ENCODE results near the gene DCAF17.

Gene DCAF17

DNA sequence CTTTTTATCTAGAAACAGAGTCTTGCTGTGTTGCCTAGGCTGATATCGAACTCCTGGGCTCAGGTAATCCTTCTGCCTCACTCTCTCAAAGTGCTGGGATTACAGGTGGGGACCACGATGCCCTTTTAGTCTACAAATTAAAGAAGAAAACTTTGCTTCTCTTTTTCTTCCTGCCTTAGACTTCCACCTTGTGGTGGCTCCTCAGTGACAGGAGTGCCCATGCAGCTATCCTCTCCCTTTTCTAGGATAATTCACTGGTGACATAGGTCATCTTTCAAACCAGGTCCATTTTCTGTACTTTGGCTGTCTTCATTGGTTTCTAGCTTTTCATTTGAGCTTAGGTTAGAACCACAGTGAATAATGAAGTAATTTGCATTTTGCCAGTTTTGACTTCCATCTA, 13.6 kb downstream of the DCAF17 start:
- no peaks in the 10 kb centered on the region for H3K4me1 ChIP-seq (ENCODE audit: control insufficient read depth, insufficient read depth, low read length)
- DNase-seq (ENCODE audit: low read depth, low spot score): no peak
- no peaks in the 10 kb centered on the region for H3K27me3 ChIP-seq (ENCODE audit: control insufficient read depth, insufficient read depth, low read length)
- no peak overlapping the region for H3K27ac ChIP-seq (ENCODE audit: low read length)
- H3K4me3 ChIP-seq (ENCODE audit: low read length): no peak overlapping the region
- H3K36me3 ChIP-seq (ENCODE audit: control insufficient read depth, insufficient read depth, low read length): peaks cover 3% of the 10 kb centered on the region; the same call in 1 of the 2 replicates
- H3K9me3 ChIP-seq (ENCODE audit: control insufficient read depth, insufficient read depth, low read length): no peaks in the 10 kb centered on the region
- WGBS (ENCODE audit: insufficient coverage, insufficient read length): no CpG with 5 or more reads among the region's 2 CpGs

DNA sequence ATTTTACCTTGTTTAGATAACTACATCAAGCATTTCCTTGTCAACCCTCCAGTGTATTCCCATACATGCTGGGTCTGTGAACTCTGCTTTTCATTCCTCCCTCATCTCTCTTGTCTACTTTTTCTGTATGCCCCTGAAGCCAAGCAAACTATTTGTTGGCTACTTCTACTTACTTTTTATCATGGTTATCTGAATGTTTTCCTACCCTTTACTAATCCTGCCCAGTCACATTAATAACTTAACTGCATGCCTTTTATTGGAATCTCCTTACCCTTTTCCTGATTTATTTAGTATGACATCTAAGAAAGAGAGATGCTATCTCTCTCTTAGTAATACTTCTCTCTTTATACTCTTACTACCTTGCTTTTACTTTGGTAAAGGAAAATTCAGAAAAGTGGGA, 17.0 kb downstream of the DCAF17 start:
- Histone ChIP-seq H3K9me3 (ENCODE audit: control insufficient read depth, insufficient read depth, low read length) (no peaks in the 10 kb centered on the region), H3K4me1 (ENCODE audit: control insufficient read depth, insufficient read depth, low read length) (no peaks in the 10 kb centered on the region), H3K27me3 (ENCODE audit: control insufficient read depth, insufficient read depth, low read length) (no peaks in the 10 kb centered on the region), H3K4me3 (ENCODE audit: low read length) (no peak overlapping the region), H3K36me3 (ENCODE audit: control insufficient read depth, insufficient read depth, low read length) (peaks cover 5% of the 10 kb centered on the region; the same call in 1 of the 2 replicates), H3K27ac (ENCODE audit: low read length) (no peak overlapping the region)
- DNase-seq (ENCODE audit: low read depth, low spot score): no peak

DNA sequence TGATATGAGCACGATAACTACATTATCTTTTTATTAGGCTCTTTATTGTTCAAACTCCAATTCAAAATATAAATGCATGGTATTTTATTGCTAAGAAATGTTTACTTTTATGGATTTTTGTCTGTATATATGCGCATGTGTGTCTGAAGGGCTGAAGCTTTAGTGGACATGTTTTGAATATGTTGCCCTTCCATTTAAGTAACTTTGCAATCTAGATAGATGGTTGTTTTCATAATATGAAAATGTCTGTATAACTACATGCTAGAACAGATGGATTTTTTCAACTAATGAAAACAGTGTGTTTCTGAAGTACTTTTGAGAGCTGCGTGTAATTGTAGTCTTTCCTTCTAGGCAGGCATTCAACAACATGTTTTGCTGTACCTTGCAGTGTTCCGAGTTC, 18.7 kb downstream of the DCAF17 start:
- Histone ChIP-seq H3K4me1 (ENCODE audit: control insufficient read depth, insufficient read depth, low read length) (no peaks in the 10 kb centered on the region), H3K4me3 (ENCODE audit: low read length) (no peak overlapping the region), H3K27ac (ENCODE audit: low read length) (no peak overlapping the region), H3K27me3 (ENCODE audit: control insufficient read depth, insufficient read depth, low read length) (no peaks in the 10 kb centered on the region), H3K36me3 (ENCODE audit: control insufficient read depth, insufficient read depth, low read length) (peaks cover 5% of the 10 kb centered on the region; the same call in 1 of the 2 replicates), H3K9me3 (ENCODE audit: control insufficient read depth, insufficient read depth, low read length) (no peaks in the 10 kb centered on the region)
- DNase-seq (ENCODE audit: low read depth, low spot score): no peak
- WGBS (ENCODE audit: insufficient coverage, insufficient read length): no CpG with 5 or more reads among the region's 4 CpGs

DNA sequence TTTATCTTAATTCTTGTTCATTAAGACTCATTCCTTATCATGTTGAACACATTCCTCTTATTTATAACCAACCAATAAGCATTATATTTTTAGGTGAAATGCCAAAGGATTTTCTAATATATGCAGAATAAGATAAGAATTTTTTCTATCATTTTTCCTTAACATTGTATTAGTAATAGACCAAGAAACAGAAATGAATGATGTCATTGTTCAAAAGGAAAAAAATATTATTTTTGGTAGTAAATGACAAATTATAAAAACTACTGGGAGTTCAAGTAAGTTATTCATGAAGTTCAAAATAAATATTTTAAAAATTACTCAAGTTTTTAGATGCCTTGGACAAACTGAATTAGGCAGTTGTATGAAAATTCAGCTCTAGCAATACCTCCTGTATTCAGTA, 25.5 kb downstream of the DCAF17 start:
- Histone ChIP-seq H3K27ac (ENCODE audit: low read length) (no peak overlapping the region), H3K4me1 (ENCODE audit: control insufficient read depth, insufficient read depth, low read length) (no peaks in the 10 kb centered on the region), H3K9me3 (ENCODE audit: control insufficient read depth, insufficient read depth, low read length) (no peaks in the 10 kb centered on the region), H3K4me3 (ENCODE audit: low read length) (no peak overlapping the region), H3K36me3 (ENCODE audit: control insufficient read depth, insufficient read depth, low read length) (peaks cover 3% of the 10 kb centered on the region; the same call in 1 of the 2 replicates), H3K27me3 (ENCODE audit: control insufficient read depth, insufficient read depth, low read length) (no peaks in the 10 kb centered on the region)
- DNase-seq (ENCODE audit: low read depth, low spot score): no peak

DNA sequence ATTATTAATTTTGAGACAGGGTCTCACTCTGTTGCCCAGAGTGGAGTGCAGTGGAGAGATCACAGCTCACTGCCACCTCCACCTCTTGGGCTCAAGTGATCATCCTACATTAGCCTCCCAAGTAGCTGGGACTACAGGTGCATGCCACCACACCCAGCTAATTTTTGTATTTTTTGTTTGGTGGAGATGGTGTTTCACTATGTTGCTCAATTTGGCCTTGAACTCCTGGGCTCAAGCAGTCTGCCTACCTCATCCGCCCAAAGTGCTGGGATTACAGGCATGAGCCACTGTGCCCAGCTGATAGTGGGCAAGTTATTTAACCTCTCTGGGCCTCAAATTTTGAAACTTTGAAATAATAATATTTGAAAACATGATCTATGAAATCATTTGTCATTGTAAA, 26.5 kb downstream of the DCAF17 start:
- no peaks in the 10 kb centered on the region for H3K27me3 ChIP-seq (ENCODE audit: control insufficient read depth, insufficient read depth, low read length)
- no peak overlapping the region for H3K27ac ChIP-seq (ENCODE audit: low read length)
- no peak for DNase-seq (ENCODE audit: low read depth, low spot score)
- WGBS (ENCODE audit: insufficient coverage, insufficient read length): no CpG with 5 or more reads among the region's 1 CpG
- no peaks in the 10 kb centered on the region for H3K4me1 ChIP-seq (ENCODE audit: control insufficient read depth, insufficient read depth, low read length)
- no peak overlapping the region for H3K4me3 ChIP-seq (ENCODE audit: low read length)
- no peaks in the 10 kb centered on the region for H3K9me3 ChIP-seq (ENCODE audit: control insufficient read depth, insufficient read depth, low read length)
- no peaks in the 10 kb centered on the region; the same call in 1 of the 2 replicates for H3K36me3 ChIP-seq (ENCODE audit: control insufficient read depth, insufficient read depth, low read length)

DNA sequence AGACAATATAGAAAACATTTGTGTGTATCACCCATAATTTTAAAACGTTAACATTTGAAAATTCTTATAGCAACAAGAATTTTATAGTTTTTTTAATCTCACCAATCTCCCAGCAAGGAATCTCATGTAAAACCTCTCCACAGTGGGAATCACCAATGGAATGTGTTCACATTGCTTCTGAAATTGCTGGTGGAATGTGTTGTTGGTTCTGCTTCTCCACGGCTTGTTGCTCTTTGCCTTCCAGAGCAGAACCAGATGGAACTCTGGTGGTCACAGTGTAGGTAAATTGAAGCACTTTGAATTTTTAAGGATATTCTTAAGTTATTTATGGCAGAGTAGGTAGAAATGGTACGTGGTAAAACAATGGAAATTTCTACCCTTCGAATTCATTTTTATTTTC, 35.1 kb downstream of the DCAF17 start:
- WGBS (ENCODE audit: insufficient coverage, insufficient read length): no CpG with 5 or more reads among the region's 4 CpGs
- H3K27ac ChIP-seq (ENCODE audit: low read length): no peak overlapping the region
- no peaks in the 10 kb centered on the region; the same call in 1 of the 2 replicates for H3K36me3 ChIP-seq (ENCODE audit: control insufficient read depth, insufficient read depth, low read length)

DNA sequence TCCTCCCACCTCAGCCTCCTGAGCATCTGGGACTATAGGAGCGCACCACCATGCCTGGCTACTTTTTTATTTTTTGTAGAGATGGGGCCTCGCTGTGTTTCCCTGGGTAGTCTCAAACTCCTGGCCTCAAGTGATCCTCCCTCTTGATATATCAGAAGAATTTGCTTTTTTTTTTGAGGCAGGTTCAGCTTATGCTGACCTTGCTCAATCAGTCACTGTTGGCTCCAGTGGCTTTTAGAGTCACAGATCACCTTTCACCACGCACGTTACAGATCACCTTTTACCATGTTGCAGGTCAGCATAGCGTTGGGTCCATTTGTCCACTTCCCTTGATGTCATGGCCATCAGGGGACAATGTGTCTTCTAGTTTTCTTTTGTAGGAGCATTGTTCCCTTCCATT, 36.1 kb downstream of the DCAF17 start:
- no peaks in the 10 kb centered on the region; the same call in 1 of the 2 replicates for H3K36me3 ChIP-seq (ENCODE audit: control insufficient read depth, insufficient read depth, low read length)
- no CpG with 5 or more reads among the region's 5 CpGs for WGBS (ENCODE audit: insufficient coverage, insufficient read length)
- no peaks in the 10 kb centered on the region for H3K27me3 ChIP-seq (ENCODE audit: control insufficient read depth, insufficient read depth, low read length)

More for the DNA sequence above, 35.1 kb downstream of the DCAF17 start:
- DNase-seq (ENCODE audit: low read depth, low spot score): no peak
- Histone ChIP-seq H3K4me3 (ENCODE audit: low read length) (no peak overlapping the region), H3K4me1 (ENCODE audit: control insufficient read depth, insufficient read depth, low read length) (no peaks in the 10 kb centered on the region), H3K9me3 (ENCODE audit: control insufficient read depth, insufficient read depth, low read length) (no peaks in the 10 kb centered on the region), H3K27me3 (ENCODE audit: control insufficient read depth, insufficient read depth, low read length) (no peaks in the 10 kb centered on the region)

DNA sequence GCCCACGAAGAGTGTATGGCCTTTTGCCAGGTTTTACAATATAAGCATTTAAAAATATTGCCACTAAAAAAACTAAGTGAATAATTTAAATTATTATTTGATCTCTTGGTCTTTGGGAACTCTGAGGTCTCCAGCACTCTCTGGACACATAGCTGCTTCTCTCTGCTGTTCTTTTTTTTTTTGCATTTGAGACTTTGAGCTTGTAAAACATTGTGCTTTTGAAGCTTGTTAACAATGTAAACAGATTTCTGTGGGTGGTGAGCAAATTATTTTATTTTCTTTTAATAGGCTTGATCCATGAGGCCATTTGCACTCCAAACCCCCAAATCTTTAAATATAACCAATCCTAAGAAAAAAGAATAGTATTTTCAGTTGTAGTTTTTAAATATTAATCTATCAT, 42.0 kb downstream of the DCAF17 start:
- H3K36me3 ChIP-seq (ENCODE audit: control insufficient read depth, insufficient read depth, low read length): no peaks in the 10 kb centered on the region
- WGBS (ENCODE audit: insufficient coverage, insufficient read length): no CpG with 5 or more reads among the region's 1 CpG
- no peaks in the 10 kb centered on the region for H3K4me1 ChIP-seq (ENCODE audit: control insufficient read depth, insufficient read depth, low read length)
- no peaks in the 10 kb centered on the region for H3K9me3 ChIP-seq (ENCODE audit: control insufficient read depth, insufficient read depth, low read length)
- no peak overlapping the region for H3K27ac ChIP-seq (ENCODE audit: low read length)
- no peak overlapping the region for H3K4me3 ChIP-seq (ENCODE audit: low read length)
- DNase-seq (ENCODE audit: low read depth, low spot score): no peak
- no peaks in the 10 kb centered on the region for H3K27me3 ChIP-seq (ENCODE audit: control insufficient read depth, insufficient read depth, low read length)

More for the DNA sequence above, 36.1 kb downstream of the DCAF17 start:
- no peaks in the 10 kb centered on the region for H3K4me1 ChIP-seq (ENCODE audit: control insufficient read depth, insufficient read depth, low read length)
- no peak overlapping the region for H3K4me3 ChIP-seq (ENCODE audit: low read length)
- H3K27ac ChIP-seq (ENCODE audit: low read length): no peak overlapping the region
- DNase-seq (ENCODE audit: low read depth, low spot score): no peak
- H3K9me3 ChIP-seq (ENCODE audit: control insufficient read depth, insufficient read depth, low read length): no peaks in the 10 kb centered on the region

DNA sequence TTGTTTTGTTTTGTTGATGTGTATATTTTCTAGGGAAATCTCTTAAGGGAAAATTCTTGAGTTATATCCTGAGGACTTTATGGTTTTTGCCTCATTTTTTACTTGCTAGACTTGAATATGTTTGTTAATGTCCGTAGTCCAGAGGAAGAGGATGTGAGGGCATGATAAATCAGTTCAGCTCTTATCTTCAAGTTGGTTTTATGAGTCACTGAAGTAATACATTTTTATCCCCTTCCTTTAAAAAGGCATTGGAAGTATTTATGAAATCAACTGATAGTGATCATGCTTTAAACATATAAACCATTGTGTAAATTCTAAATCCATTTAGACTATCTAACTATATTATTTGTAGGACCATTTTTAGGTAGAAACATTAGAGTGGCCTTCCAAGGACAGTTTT, 44.3 kb downstream of the DCAF17 start:
- no peak overlapping the region for H3K27ac ChIP-seq (ENCODE audit: low read length)
- no peaks in the 10 kb centered on the region for H3K9me3 ChIP-seq (ENCODE audit: control insufficient read depth, insufficient read depth, low read length)
- H3K36me3 ChIP-seq (ENCODE audit: control insufficient read depth, insufficient read depth, low read length): no peaks in the 10 kb centered on the region
- H3K4me3 ChIP-seq (ENCODE audit: low read length): no peak overlapping the region
- no peak for DNase-seq (ENCODE audit: low read depth, low spot score)
- H3K27me3 ChIP-seq (ENCODE audit: control insufficient read depth, insufficient read depth, low read length): no peaks in the 10 kb centered on the region
- WGBS (ENCODE audit: insufficient coverage, insufficient read length): no CpG with 5 or more reads among the region's 1 CpG
- peaks cover 2% of the 10 kb centered on the region; the same call in 1 of the 2 replicates for H3K4me1 ChIP-seq (ENCODE audit: control insufficient read depth, insufficient read depth, low read length)

DNA sequence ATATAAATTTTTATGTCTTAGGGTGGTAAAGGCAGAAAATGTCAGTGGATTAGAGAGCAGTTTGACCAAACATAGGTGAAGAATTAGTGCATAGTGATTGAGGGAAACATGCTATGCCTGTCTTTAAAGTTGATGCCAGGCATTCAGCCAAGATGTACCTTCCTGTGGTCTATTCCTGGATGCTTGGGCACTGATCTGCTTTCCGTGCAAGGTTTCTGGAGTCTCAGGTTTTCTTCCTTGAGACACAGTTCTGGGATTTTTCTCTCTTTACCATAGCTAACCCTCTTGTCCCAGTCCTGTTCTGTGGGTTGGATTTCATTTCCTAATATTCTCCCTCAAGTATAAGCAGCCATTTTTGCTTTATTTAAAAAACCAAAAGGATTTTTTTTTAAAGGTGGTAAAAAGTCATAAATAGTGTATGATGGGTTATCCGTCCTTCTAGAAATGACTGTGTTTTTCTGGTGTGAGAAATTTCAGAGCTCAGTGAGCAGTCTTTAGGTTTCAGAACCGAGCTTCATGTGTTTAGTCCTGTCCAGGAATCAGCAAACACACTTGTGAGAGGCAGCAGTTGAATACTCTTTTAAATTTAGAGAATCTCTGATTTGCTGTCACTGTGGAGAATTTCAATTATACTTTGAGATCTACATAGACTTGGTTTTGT, 45.3 kb downstream of the DCAF17 start:
- Histone ChIP-seq H3K36me3 (ENCODE audit: control insufficient read depth, insufficient read depth, low read length) (no peaks in the 10 kb centered on the region), H3K27me3 (ENCODE audit: control insufficient read depth, insufficient read depth, low read length) (no peaks in the 10 kb centered on the region), H3K27ac (ENCODE audit: low read length) (no peak overlapping the region), H3K4me3 (ENCODE audit: low read length) (no peak overlapping the region), H3K4me1 (ENCODE audit: control insufficient read depth, insufficient read depth, low read length) (peaks cover 2% of the 10 kb centered on the region; the same call in 1 of the 2 replicates), H3K9me3 (ENCODE audit: control insufficient read depth, insufficient read depth, low read length) (no peaks in the 10 kb centered on the region)
- no CpG with 5 or more reads among the region's 3 CpGs for WGBS (ENCODE audit: insufficient coverage, insufficient read length)
- DNase-seq (ENCODE audit: low read depth, low spot score): no peak

DNA sequence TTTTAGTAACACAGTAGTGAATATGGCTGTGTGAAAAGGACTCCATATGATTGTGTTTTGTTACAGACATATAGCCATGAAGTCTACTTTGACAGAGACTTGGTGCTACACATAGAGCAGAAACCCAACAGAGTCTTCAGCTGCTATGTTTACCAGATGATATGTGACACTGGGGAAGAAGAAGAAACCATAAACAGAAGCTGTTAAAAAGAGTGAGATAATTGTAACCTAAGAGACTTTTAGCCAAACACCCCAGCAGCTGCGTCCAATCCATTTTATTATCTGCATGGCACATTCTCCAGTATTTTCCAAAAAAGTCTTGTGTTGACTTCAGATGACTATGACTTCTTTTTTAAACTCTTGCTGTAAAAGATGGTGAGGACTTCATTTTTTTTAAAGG, 46.9 kb downstream of the DCAF17 start:
- Histone ChIP-seq H3K27me3 (ENCODE audit: control insufficient read depth, insufficient read depth, low read length) (no peaks in the 10 kb centered on the region), H3K4me3 (ENCODE audit: low read length) (no peak overlapping the region), H3K9me3 (ENCODE audit: control insufficient read depth, insufficient read depth, low read length) (no peaks in the 10 kb centered on the region), H3K36me3 (ENCODE audit: control insufficient read depth, insufficient read depth, low read length) (no peaks in the 10 kb centered on the region), H3K4me1 (ENCODE audit: control insufficient read depth, insufficient read depth, low read length) (peaks cover 2% of the 10 kb centered on the region; the same call in 1 of the 2 replicates), H3K27ac (ENCODE audit: low read length) (no peak overlapping the region)
- WGBS (ENCODE audit: insufficient coverage, insufficient read length): no CpG with 5 or more reads among the region's 1 CpG
- DNase-seq (ENCODE audit: low read depth, low spot score): no peak
